PFSK-1 (cell line): ENCODE measurements around the gene OPCML.

Source experiments
- POLR2AphosphoS5 ChIP-seq: IDR thresholded peaks from 2 replicates; pipeline ENCODE4 v1.6.1; 2012; ENCODE audit warnings: low read depth, mild to moderate bottlenecking, control low read depth, low read length, moderate library complexity
- REST ChIP-seq, 2 experiments: IDR thresholded peaks; 2 replicates each; pipeline versions ENCODE4 v1.6.1 to v1.8.0; 2011 to 2012; ENCODE audit warnings: low read depth in 2 of 2, low read length in 2 of 2, control low read depth in 1 of 2, inconsistent platforms in 1 of 2, mild to moderate bottlenecking in 1 of 2, moderate library complexity in 1 of 2; ENCODE audit not compliant: insufficient read depth in 1 of 2

DNA sequence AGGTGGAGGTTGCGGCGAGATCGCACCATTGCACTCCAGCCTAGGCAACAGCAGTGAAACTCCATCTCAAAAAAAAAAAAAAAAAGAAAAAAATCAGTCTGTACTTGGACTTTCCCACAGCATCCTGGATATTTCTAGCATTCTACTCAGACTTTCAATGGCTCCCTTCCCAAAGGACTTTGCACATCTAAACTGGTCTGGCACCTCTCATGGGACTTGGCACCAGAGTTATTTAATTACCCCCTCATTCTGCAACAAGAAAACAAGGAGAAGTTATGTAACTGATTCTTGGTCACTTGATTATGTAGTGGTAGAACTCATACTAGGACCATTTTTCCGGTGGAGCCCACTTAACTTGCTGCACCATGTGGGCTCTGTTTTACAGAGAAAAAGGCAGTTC, 519.5 kb downstream of the OPCML start:
- TF ChIP-seq POLR2AphosphoS5 (no peak), REST (IDR thresholded peaks at IDR 0.05; ENCODE audit: insufficient read depth in 1 of 2, low read depth in 2 of 2, low read length in 2 of 2) (no peak)
